PC-9 (cell line): ENCODE data around the gene CPNE4.

ENCODE experiments used
- CTCF ChIP-seq: fragments of 200-600 bp; sonication (generic); conservative IDR thresholded peaks from 2 replicates; pipeline ENCODE4 v1.6.1; 2017; ENCODE audit warnings: mixed run types, antibody characterized with exemption, mild to moderate bottlenecking, moderate library complexity
- EZH2 ChIP-seq: fragments of 200-600 bp; sonication (generic); IDR thresholded peaks from 2 replicates; pipeline ENCODE4 v1.8.0; 2017; ENCODE audit warnings: antibody characterized with exemption, low read depth

GRCh38 chr3:131811481-131811880 lies 223.3 kb downstream of the CPNE4 start:
- TF ChIP-seq CTCF (no peak), EZH2 (no peak)
